ENCODE data around the gene SCLY. TPM values are rescaled to one million over a fixed set of nuclear protein-coding genes. Genes with fewer than 3 reads are reported as not detected.

SCLY gene
- total and polyA plus RNA-seq, 2 of the 13 experiments (the other 11 are each of a cell fraction or from before 2014, with no cell fraction given), result 27.9 to 38.6 TPM

DNA sequence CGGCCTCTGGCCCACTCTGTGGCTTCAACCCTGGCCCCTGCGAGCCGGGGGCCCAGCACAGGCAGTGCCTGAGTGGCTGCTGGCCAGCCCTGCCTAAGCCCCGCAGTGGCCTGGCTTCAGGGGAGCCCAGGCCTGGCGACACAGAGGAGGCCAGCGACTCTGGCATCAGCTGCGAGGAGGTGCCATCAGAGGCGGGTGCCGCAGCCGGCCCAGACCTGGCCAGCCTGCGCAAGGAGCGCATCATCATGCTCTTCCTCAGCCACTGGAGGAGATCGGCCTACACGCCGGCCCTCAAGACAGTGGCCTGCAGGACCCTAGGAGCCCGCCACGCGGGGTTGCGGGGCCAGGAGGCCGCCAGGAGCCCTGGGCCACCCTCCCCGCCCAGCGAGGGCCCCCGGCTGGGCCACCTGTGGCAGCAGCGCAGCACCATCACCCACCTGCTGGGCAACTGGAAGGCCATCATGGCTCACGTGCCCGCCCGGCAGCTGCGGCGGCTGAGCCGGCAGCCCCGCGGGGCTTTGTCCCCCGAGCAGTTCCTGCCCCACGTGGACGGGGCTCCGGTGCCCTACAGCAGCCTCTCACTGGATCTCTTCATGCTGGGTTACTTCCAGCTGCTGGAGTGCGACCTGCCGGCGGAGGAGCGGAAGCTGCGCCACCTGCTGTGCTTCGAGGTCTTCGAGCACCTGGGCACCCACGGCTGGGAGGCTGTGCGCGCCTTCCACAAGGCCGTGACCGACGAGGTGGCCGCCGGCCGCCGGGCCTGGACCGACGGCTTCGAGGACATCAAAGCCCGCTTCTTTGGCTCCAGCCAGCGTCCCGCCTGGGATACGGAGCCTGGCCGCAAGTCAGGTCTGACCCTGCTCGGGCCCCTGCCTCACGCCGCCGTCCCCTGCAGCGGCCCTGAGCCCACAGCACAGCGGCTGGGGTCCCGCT is 70.2 kb downstream of the SCLY start:
- H3K27ac ChIP-seq (ENCODE audit: extremely low read length, insufficient read depth, low read length), result no peak overlapping the region
- 84% methylated on average over 38 of the region's 68 CpGs for WGBS (ENCODE audit: low lambda C conversion rate)
- FAIRE-seq (no peak), DNase-seq (ENCODE audit: low spot score) (no peak), ATAC-seq (no peak)
- H3K4me2 ChIP-seq (ENCODE audit: low read depth, low read length), result no peak overlapping the region
- H3K36me3 ChIP-seq (replicated peaks in 1 of 2; ENCODE audit: control insufficient read depth in 1 of 2, insufficient read depth in 2 of 2, low read length in 2 of 2), result no peaks in the 10 kb centered on the region
- CTCF ChIA-PET (ENCODE audit: low intra/inter-chr PET ratio, low total read pairs), result no interaction called here
- H3K4me3 ChIP-seq (replicated peaks in 1 of 3; ENCODE audit: insufficient read depth in 1 of 3, low read depth in 2 of 3, low read length in 3 of 3), result no peak overlapping the region
- no peaks in the 10 kb centered on the region for H3K79me2 ChIP-seq (ENCODE audit: insufficient read depth, low read length)
- POLR2A ChIA-PET, result no interaction called here
- H4K20me1 ChIP-seq (ENCODE audit: insufficient read depth, low read length), result no peaks in the 10 kb centered on the region
- in situ Hi-C loops (cut with HindIII; ENCODE audit: extremely low pct_ligation_motif_present, low pct_unique_long_range_greater_than_20kb) (no loop called here), intact Hi-C loops (cut with micrococcal nuclease; ENCODE audit: unreplicated experiment) (no loop called here)
- BruUV-seq (replicated peaks), result no TSS peak
- peaks cover 9% of the 10 kb centered on the region for H3K4me1 ChIP-seq (ENCODE audit: insufficient read depth, low read length)
- peaks cover 1 to 17% of the 10 kb centered on the region in 2 experiments; a peak in 3 of 5 replicates for H3K27me3 ChIP-seq (ENCODE audit: control insufficient read depth in 1 of 2, insufficient read depth in 2 of 2, low read length in 2 of 2)
- H3K9ac ChIP-seq (ENCODE audit: insufficient read depth, low read depth, low read length), result no peak overlapping the region
- no peak overlapping the region for H2AFZ ChIP-seq (ENCODE audit: low read length)
- TF ChIP-seq RORA (CRISPR knock-in tag; IDR thresholded peaks at IDR 0.05), result no peak
- no peak for TF ChIP-seq ZNF317 (CRISPR knock-in tag; IDR thresholded peaks at IDR 0.05)
- no peak for TF ChIP-seq GABPB1 (CRISPR knock-in tag; IDR thresholded peaks at IDR 0.05)
- no peak for TF ChIP-seq ZNF333 (CRISPR knock-in tag; IDR thresholded peaks at IDR 0.05; ENCODE audit: borderline replicate concordance)
- TF ChIP-seq LCORL (IDR thresholded peaks at IDR 0.05), result no peak
- no peak for TF ChIP-seq LCORL (CRISPR knock-in tag; IDR thresholded peaks at IDR 0.05)
- TF ChIP-seq MBNL3 (CRISPR knock-in tag; conservative IDR thresholded peaks at IDR 0.05), result no peak
- TF ChIP-seq ZNF550 (CRISPR knock-in tag; IDR thresholded peaks at IDR 0.05; ENCODE audit: borderline replicate concordance), result no peak
- no peak for TF ChIP-seq SMAD3 (CRISPR knock-in tag; IDR thresholded peaks at IDR 0.05)
- TF ChIP-seq HIC2 (CRISPR knock-in tag; IDR thresholded peaks at IDR 0.05; ENCODE audit: low read depth), result no peak
- no peak for TF ChIP-seq BRCA1 (CRISPR knock-in tag; IDR thresholded peaks at IDR 0.05)
- H3K9me3 ChIP-seq (ENCODE audit: low read length), result no peaks in the 10 kb centered on the region
